GM23338 (cell line): ENCODE data around the gene RPTOR. TPM values are rescaled to one million over a fixed set of nuclear protein-coding genes. Genes with fewer than 3 reads are reported as not detected.

Source experiments
- ATAC-seq: fragments of 200-7000 bp; cut with Tn5 transposase; 3 replicates; pipeline ENCODE4 v1.9.1; 2020
- DNase-seq: peaks from one replicate; pipeline ENCODE4 v3.0.0-alpha.2; 2015; ENCODE audit warnings: low spot score
- H2AFZ ChIP-seq: fragments of 200-600 bp; sonication (generic); 2 replicates; pipeline ENCODE4 v1.8.0; 2016; ENCODE audit warnings: antibody characterized with exemption, mild to moderate bottlenecking, moderate library complexity
- H3F3A ChIP-seq: fragments of 200-600 bp; sonication (generic); replicated peaks from 2 replicates; pipeline ENCODE4 v1.8.0; 2017; ENCODE audit warnings: antibody characterized with exemption, mixed run types, low read depth
- H3K27ac ChIP-seq: fragments of 200-600 bp; sonication (generic); 2 replicates; pipeline ENCODE4 v1.6.1; 2016; ENCODE audit warnings: low read depth
- H3K27me3 ChIP-seq: fragments of 200-600 bp; sonication (generic); 2 replicates; pipeline ENCODE4 v1.8.0; 2016; ENCODE audit warnings: mild to moderate bottlenecking, mixed run types, moderate library complexity; ENCODE audit not compliant: insufficient read depth
- H3K36me3 ChIP-seq: fragments of 200-600 bp; sonication (generic); 2 replicates; pipeline ENCODE4 v1.8.0; 2016; ENCODE audit warnings: mild to moderate bottlenecking; ENCODE audit not compliant: insufficient read depth
- H3K4me1 ChIP-seq: fragments of 200-600 bp; sonication (generic); 2 replicates; pipeline ENCODE4 v1.8.0; 2016; ENCODE audit warnings: mild to moderate bottlenecking, moderate library complexity; ENCODE audit not compliant: insufficient read depth
- H3K4me2 ChIP-seq: fragments of 200-600 bp; sonication (generic); 2 replicates; pipeline ENCODE4 v1.7.1; 2017; ENCODE audit warnings: mixed run types
- H3K4me3 ChIP-seq: fragments of 200-600 bp; sonication (generic); 2 replicates; pipeline ENCODE4 v1.6.1; 2016; ENCODE audit warnings: mixed run types
- H3K79me2 ChIP-seq: fragments of 200-600 bp; sonication (generic); replicated peaks from 2 replicates; pipeline ENCODE4 v1.8.0; 2017; ENCODE audit warnings: mild to moderate bottlenecking; ENCODE audit not compliant: insufficient read depth
- H3K9me2 ChIP-seq: fragments of 200-600 bp; sonication (generic); 2 replicates; pipeline ENCODE4 v1.8.0; 2017; ENCODE audit not compliant: insufficient read depth
- H4K20me1 ChIP-seq: fragments of 200-600 bp; sonication (generic); replicated peaks from 2 replicates; pipeline ENCODE4 v1.8.0; 2017; ENCODE audit warnings: mild to moderate bottlenecking; ENCODE audit not compliant: insufficient read depth
- H3K27ac Mint-ChIP-seq: 2 replicates; pipeline ENCODE4 v1.8.0; 2020; ENCODE audit warnings: inconsistent platforms, mild to moderate bottlenecking, moderate library complexity, mixed read lengths
- H3K27me3 Mint-ChIP-seq: 3 replicates; pipeline ENCODE4 v1.8.0; 2022; ENCODE audit warnings: low read depth, mild to moderate bottlenecking, moderate library complexity, mixed read lengths, inconsistent platforms; ENCODE audit not compliant: insufficient read depth, poor library complexity
- H3K36me3 Mint-ChIP-seq: 3 replicates; pipeline ENCODE4 v1.8.0; 2021; ENCODE audit warnings: low read depth, mild to moderate bottlenecking, inconsistent platforms, moderate library complexity, mixed read lengths
- H3K4me1 Mint-ChIP-seq: 3 replicates; pipeline ENCODE4 v1.8.0; 2020; ENCODE audit warnings: mild to moderate bottlenecking, inconsistent platforms, mixed read lengths
- H3K4me3 Mint-ChIP-seq: 3 replicates; pipeline ENCODE4 v1.8.0; 2021; ENCODE audit warnings: moderate library complexity, mild to moderate bottlenecking, inconsistent platforms, mixed read lengths
- H3K9me3 Mint-ChIP-seq: 3 replicates; pipeline ENCODE4 v1.8.0; 2020; ENCODE audit warnings: moderate library complexity, mild to moderate bottlenecking, inconsistent platforms, mixed read lengths
- CREB1 ChIP-seq: fragments of 250-450 bp; sonication (Bioruptor Pico); IDR thresholded peaks from 2 replicates; pipeline ENCODE4 v1.5.0; 2020; ENCODE audit warnings: low read depth, mild to moderate bottlenecking, moderate library complexity
- EZH2 ChIP-seq: fragments of 200-600 bp; sonication (generic); IDR thresholded peaks from one replicate; pipeline ENCODE4 v1.8.0; 2017; ENCODE audit warnings: antibody characterized with exemption, mild to moderate bottlenecking, low read depth; ENCODE audit not compliant: unreplicated experiment
- EZH2phosphoT487 ChIP-seq: fragments of 200-600 bp; sonication (generic); IDR thresholded peaks from one replicate; pipeline ENCODE4 v1.8.1; 2018; ENCODE audit warnings: antibody characterized with exemption; ENCODE audit not compliant: unreplicated experiment
- JUNB ChIP-seq: IDR thresholded peaks from one replicate; pipeline ENCODE4 v1.6.1; 2016; ENCODE audit warnings: antibody characterized with exemption; ENCODE audit not compliant: unreplicated experiment
- NANOG ChIP-seq: IDR thresholded peaks from 2 replicates; pipeline ENCODE4 v1.6.1; 2016; ENCODE audit warnings: antibody characterized with exemption, borderline replicate concordance
- POLR2AphosphoS5 ChIP-seq: IDR thresholded peaks from 2 replicates; pipeline ENCODE4 v1.6.1; 2016; ENCODE audit warnings: antibody characterized with exemption, low read depth
- STAT1 ChIP-seq: IDR thresholded peaks from one replicate; pipeline ENCODE4 v1.6.1; 2016; ENCODE audit warnings: antibody characterized with exemption; ENCODE audit not compliant: unreplicated experiment
- ZNF114 ChIP-seq: fragments of 250-450 bp; sonication (Bioruptor Pico); IDR thresholded peaks from 2 replicates; pipeline ENCODE4 v1.5.0; 2020; ENCODE audit warnings: mild to moderate bottlenecking, moderate library complexity
- ZNF331 ChIP-seq: fragments of 250-450 bp; sonication (Bioruptor Pico); IDR thresholded peaks from 2 replicates; pipeline ENCODE4 v1.5.0; 2020; ENCODE audit warnings: low read depth, mild to moderate bottlenecking, moderate library complexity
- polyA plus RNA-seq: library from polyadenylated mRNA; unstranded; fragments of >200 nt; fragmentation: Nextera tagmentation; extraction: Ambion mirVana; gene quantifications from 2 replicates; pipeline ENCODE4 v1.2.1, GENCODE V29; 2016
- total RNA-seq: library from RNA; depleted of rRNA; stranded (reverse); fragments of >200 nt; shearing (Covaris generic); gene quantifications from 2 replicates; pipeline ENCODE4 v1.2.3, GENCODE V29; 2014
- TF ChIP-seq, protein P1 (sequence below): fragments of 250-450 bp; sonication (Bioruptor Pico); IDR thresholded peaks from 2 replicates; pipeline ENCODE4 v1.5.0; 2020; ENCODE audit warnings: mild to moderate bottlenecking, moderate library complexity
- TF ChIP-seq, protein P2 (sequence below), 2 experiments: fragments of 200-600 bp in 1 of 2; sonication (generic) in 1 of 2; conservative IDR thresholded peaks; 2 replicates each; pipeline versions ENCODE4 v1.5.1 to v1.6.1; 2016 to 2017; ENCODE audit warnings: antibody characterized with exemption in 2 of 2, low read depth in 2 of 2, mild to moderate bottlenecking in 2 of 2, moderate library complexity in 1 of 2
- TF ChIP-seq, protein P3 (sequence below): IDR thresholded peaks from one replicate; pipeline ENCODE4 v1.6.1; 2018; ENCODE audit warnings: antibody characterized with exemption; ENCODE audit not compliant: unreplicated experiment
- TF ChIP-seq, protein P4 (sequence below): IDR thresholded peaks from 2 replicates; pipeline ENCODE4 v1.6.1; 2016; ENCODE audit warnings: antibody characterized with exemption

Gene RPTOR
- total and polyA plus RNA-seq, 2 experiments from 2014 or later: 9.5 to 38.0 TPM

DNA sequence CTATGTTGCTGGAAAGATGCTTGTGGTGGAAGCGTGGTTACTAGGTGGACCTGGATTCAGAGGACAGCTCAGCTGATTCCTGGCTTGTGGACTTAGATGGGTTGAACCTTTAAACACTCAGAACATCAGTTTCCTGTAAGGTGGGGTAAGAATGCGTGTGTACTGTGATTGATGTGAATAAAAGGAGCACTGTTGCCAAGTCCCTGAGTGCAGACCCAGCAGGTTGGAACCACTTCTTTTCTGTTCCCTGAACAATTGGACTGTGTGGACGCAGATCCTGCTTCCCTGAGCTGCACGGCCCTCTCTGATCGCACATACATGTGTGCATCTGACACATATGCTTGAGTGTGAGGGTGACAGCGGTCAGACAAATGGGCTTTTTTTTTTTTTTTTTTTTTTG, 37.5 kb downstream of the RPTOR start:
- Histone ChIP-seq H3K4me3 (no peak overlapping the region), H2AFZ (no peak overlapping the region), H3K9me2 (no peaks in the 10 kb centered on the region), H4K20me1 (peaks cover 20% of the 10 kb centered on the region), H3K4me1 (no peaks in the 10 kb centered on the region), H3K36me3 (no peaks in the 10 kb centered on the region), H3K79me2 (peaks cover 76% of the 10 kb centered on the region), H3F3A (no peaks in the 10 kb centered on the region; the same call in 1 of the 2 replicates), H3K4me2 (no peak overlapping the region), H3K27ac (no peak overlapping the region), H3K27me3 (no peaks in the 10 kb centered on the region)
- no peaks in the 10 kb centered on the region for H3K36me3 Mint-ChIP-seq
- peaks cover 15% of the 10 kb centered on the region for H3K4me1 Mint-ChIP-seq
- no peak for ATAC-seq
- no peak overlapping the region for H3K27ac Mint-ChIP-seq
- H3K4me3 Mint-ChIP-seq: no peak overlapping the region
- H3K27me3 Mint-ChIP-seq: peaks cover 4% of the 10 kb centered on the region
- no peak for DNase-seq
- no peaks in the 10 kb centered on the region for H3K9me3 Mint-ChIP-seq
- TF ChIP-seq JUNB (no peak), EZH2phosphoT487 (no peak), ZNF114 (no peak), POLR2AphosphoS5 (no peak), ZNF331 (CRISPR knock-in tag) (no peak), EZH2 (no peak), STAT1 (no peak), NANOG (no peak), CREB1 (CRISPR knock-in tag) (no peak)
- TF ChIP-seq, protein P1, sequence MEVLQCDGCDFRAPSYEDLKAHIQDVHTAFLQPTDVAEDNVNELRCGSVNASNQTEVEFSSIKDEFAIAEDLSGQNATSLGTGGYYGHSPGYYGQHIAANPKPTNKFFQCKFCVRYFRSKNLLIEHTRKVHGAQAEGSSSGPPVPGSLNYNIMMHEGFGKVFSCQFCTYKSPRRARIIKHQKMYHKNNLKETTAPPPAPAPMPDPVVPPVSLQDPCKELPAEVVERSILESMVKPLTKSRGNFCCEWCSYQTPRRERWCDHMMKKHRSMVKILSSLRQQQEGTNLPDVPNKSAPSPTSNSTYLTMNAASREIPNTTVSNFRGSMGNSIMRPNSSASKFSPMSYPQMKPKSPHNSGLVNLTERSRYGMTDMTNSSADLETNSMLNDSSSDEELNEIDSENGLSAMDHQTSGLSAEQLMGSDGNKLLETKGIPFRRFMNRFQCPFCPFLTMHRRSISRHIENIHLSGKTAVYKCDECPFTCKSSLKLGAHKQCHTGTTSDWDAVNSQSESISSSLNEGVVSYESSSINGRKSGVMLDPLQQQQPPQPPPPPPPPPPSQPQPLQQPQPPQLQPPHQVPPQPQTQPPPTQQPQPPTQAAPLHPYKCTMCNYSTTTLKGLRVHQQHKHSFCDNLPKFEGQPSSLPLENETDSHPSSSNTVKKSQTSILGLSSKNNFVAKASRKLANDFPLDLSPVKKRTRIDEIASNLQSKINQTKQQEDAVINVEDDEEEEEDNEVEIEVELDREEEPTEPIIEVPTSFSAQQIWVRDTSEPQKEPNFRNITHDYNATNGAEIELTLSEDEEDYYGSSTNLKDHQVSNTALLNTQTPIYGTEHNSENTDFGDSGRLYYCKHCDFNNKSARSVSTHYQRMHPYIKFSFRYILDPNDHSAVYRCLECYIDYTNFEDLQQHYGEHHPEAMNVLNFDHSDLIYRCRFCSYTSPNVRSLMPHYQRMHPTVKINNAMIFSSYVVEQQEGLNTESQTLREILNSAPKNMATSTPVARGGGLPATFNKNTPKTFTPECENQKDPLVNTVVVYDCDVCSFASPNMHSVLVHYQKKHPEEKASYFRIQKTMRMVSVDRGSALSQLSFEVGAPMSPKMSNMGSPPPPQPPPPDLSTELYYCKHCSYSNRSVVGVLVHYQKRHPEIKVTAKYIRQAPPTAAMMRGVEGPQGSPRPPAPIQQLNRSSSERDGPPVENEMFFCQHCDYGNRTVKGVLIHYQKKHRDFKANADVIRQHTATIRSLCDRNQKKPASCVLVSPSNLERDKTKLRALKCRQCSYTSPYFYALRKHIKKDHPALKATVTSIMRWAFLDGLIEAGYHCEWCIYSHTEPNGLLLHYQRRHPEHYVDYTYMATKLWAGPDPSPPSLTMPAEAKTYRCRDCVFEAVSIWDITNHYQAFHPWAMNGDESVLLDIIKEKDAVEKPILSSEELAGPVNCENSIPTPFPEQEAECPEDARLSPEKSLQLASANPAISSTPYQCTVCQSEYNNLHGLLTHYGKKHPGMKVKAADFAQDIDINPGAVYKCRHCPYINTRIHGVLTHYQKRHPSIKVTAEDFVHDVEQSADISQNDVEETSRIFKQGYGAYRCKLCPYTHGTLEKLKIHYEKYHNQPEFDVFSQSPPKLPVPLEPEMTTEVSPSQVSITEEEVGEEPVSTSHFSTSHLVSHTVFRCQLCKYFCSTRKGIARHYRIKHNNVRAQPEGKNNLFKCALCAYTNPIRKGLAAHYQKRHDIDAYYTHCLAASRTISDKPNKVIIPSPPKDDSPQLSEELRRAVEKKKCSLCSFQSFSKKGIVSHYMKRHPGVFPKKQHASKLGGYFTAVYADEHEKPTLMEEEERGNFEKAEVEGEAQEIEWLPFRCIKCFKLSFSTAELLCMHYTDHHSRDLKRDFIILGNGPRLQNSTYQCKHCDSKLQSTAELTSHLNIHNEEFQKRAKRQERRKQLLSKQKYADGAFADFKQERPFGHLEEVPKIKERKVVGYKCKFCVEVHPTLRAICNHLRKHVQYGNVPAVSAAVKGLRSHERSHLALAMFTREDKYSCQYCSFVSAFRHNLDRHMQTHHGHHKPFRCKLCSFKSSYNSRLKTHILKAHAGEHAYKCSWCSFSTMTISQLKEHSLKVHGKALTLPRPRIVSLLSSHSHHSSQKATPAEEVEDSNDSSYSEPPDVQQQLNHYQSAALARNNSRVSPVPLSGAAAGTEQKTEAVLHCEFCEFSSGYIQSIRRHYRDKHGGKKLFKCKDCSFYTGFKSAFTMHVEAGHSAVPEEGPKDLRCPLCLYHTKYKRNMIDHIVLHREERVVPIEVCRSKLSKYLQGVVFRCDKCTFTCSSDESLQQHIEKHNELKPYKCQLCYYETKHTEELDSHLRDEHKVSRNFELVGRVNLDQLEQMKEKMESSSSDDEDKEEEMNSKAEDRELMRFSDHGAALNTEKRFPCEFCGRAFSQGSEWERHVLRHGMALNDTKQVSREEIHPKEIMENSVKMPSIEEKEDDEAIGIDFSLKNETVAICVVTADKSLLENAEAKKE (CRISPR knock-in tag): no peak
- TF ChIP-seq, protein P2, sequence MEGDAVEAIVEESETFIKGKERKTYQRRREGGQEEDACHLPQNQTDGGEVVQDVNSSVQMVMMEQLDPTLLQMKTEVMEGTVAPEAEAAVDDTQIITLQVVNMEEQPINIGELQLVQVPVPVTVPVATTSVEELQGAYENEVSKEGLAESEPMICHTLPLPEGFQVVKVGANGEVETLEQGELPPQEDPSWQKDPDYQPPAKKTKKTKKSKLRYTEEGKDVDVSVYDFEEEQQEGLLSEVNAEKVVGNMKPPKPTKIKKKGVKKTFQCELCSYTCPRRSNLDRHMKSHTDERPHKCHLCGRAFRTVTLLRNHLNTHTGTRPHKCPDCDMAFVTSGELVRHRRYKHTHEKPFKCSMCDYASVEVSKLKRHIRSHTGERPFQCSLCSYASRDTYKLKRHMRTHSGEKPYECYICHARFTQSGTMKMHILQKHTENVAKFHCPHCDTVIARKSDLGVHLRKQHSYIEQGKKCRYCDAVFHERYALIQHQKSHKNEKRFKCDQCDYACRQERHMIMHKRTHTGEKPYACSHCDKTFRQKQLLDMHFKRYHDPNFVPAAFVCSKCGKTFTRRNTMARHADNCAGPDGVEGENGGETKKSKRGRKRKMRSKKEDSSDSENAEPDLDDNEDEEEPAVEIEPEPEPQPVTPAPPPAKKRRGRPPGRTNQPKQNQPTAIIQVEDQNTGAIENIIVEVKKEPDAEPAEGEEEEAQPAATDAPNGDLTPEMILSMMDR (conservative IDR thresholded peaks at IDR 0.05; ENCODE audit: low read depth in 2 of 2): no peak
- TF ChIP-seq, protein P3, sequence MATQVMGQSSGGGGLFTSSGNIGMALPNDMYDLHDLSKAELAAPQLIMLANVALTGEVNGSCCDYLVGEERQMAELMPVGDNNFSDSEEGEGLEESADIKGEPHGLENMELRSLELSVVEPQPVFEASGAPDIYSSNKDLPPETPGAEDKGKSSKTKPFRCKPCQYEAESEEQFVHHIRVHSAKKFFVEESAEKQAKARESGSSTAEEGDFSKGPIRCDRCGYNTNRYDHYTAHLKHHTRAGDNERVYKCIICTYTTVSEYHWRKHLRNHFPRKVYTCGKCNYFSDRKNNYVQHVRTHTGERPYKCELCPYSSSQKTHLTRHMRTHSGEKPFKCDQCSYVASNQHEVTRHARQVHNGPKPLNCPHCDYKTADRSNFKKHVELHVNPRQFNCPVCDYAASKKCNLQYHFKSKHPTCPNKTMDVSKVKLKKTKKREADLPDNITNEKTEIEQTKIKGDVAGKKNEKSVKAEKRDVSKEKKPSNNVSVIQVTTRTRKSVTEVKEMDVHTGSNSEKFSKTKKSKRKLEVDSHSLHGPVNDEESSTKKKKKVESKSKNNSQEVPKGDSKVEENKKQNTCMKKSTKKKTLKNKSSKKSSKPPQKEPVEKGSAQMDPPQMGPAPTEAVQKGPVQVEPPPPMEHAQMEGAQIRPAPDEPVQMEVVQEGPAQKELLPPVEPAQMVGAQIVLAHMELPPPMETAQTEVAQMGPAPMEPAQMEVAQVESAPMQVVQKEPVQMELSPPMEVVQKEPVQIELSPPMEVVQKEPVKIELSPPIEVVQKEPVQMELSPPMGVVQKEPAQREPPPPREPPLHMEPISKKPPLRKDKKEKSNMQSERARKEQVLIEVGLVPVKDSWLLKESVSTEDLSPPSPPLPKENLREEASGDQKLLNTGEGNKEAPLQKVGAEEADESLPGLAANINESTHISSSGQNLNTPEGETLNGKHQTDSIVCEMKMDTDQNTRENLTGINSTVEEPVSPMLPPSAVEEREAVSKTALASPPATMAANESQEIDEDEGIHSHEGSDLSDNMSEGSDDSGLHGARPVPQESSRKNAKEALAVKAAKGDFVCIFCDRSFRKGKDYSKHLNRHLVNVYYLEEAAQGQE: no peak
- TF ChIP-seq, protein P4, sequence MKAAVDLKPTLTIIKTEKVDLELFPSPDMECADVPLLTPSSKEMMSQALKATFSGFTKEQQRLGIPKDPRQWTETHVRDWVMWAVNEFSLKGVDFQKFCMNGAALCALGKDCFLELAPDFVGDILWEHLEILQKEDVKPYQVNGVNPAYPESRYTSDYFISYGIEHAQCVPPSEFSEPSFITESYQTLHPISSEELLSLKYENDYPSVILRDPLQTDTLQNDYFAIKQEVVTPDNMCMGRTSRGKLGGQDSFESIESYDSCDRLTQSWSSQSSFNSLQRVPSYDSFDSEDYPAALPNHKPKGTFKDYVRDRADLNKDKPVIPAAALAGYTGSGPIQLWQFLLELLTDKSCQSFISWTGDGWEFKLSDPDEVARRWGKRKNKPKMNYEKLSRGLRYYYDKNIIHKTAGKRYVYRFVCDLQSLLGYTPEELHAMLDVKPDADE: no peak
